Stomach smooth muscle (tissue), 2 donors: ENCODE measurements around the gene PXDN.
"Not testable (repeated sequence)": the region's sequence is repeated elsewhere in the genome, so short reads cannot be mapped to it uniquely, and the experiment has no call there.

Experiments used
- H3K27ac ChIP-seq: one replicate; pipeline ENCODE4 v1.7.0; 2013; ENCODE audit warnings: mild to moderate bottlenecking, low read length, inconsistent platforms
- H3K27me3 ChIP-seq, 2 donors: one replicate each; pipeline ENCODE4 v1.7.0; 2013; ENCODE audit warnings: low read length in 2 of 2; ENCODE audit not compliant: insufficient read depth in 2 of 2, control insufficient read depth in 1 of 2
- H3K36me3 ChIP-seq, 2 donors: one replicate each; pipeline ENCODE4 v1.7.0; 2013; ENCODE audit warnings: low read length in 2 of 2; ENCODE audit not compliant: control insufficient read depth in 2 of 2, insufficient read depth in 2 of 2
- H3K4me1 ChIP-seq: one replicate; pipeline ENCODE4 v1.7.0; 2013; ENCODE audit warnings: low read length; ENCODE audit not compliant: control insufficient read depth, insufficient read depth
- H3K4me3 ChIP-seq, 2 donors: one replicate each; pipeline ENCODE4 v1.7.0; 2013; ENCODE audit warnings: low read length in 2 of 2
- H3K9ac ChIP-seq, 2 donors: one replicate each; pipeline ENCODE4 v1.7.0; 2013; ENCODE audit warnings: low read length in 2 of 2, mild to moderate bottlenecking in 1 of 2
- H3K9me3 ChIP-seq, 2 donors: one replicate each; pipeline ENCODE4 v1.7.0; 2013; ENCODE audit warnings: low read length in 2 of 2; ENCODE audit not compliant: control insufficient read depth in 2 of 2
- donor health status: healthy.
- donor health status: Pancreatic carcinoma.

PXDN gene

GRCh38 chr2:1759611-1759930 is 15.3 kb upstream of the PXDN start:
- Histone ChIP-seq H3K9me3 (no peaks in the 10 kb centered on the region), H3K9ac (no peak overlapping the region), H3K4me3 (no peak overlapping the region), H3K27ac (no peak overlapping the region), H3K36me3 (no peaks in the 10 kb centered on the region), H3K4me1 (peaks cover 13% of the 10 kb centered on the region), H3K27me3 (no peaks in the 10 kb centered on the region)

GRCh38 chr2:1758774-1759610 is 14.7 kb upstream of the PXDN start:
- Histone ChIP-seq H3K4me1 (peaks cover 13% of the 10 kb centered on the region), H3K27me3 (no peaks in the 10 kb centered on the region), H3K27ac (no peak overlapping the region), H3K36me3 (no peaks in the 10 kb centered on the region), H3K9me3 (no peaks in the 10 kb centered on the region), H3K9ac (no peak overlapping the region), H3K4me3 (no peak overlapping the region)

- Histone ChIP-seq H3K27me3 (no peaks in the 10 kb centered on the region), H3K9ac (no peak overlapping the region), H3K4me3 (no peak overlapping the region), H3K36me3 (no peaks in the 10 kb centered on the region), H3K9me3 (no peaks in the 10 kb centered on the region), H3K27ac (no peak overlapping the region), H3K4me1 (peaks cover 13% of the 10 kb centered on the region)
Measured at GRCh38 chr2:1758171-1758570, 13.9 kb upstream of the PXDN start.

- no peak overlapping the region for H3K9ac ChIP-seq
- no peak overlapping the region for H3K4me3 ChIP-seq
Measured at GRCh38 chr2:1757567-1757966, 13.3 kb upstream of the PXDN start.

GRCh38 chr2:1757146-1757545 is 12.8 kb upstream of the PXDN start:
- H3K4me1 ChIP-seq: peaks cover 13% of the 10 kb centered on the region
- H3K27me3 ChIP-seq, H3K9me3 ChIP-seq, H3K27ac ChIP-seq, H3K9ac ChIP-seq, H3K4me3 ChIP-seq, H3K36me3 ChIP-seq: not testable (repeated sequence)

More at GRCh38 chr2:1757567-1757966, 13.3 kb upstream of the PXDN start:
- no peaks in the 10 kb centered on the region for H3K27me3 ChIP-seq
- no peaks in the 10 kb centered on the region for H3K9me3 ChIP-seq
- no peaks in the 10 kb centered on the region for H3K36me3 ChIP-seq
- peaks cover 13% of the 10 kb centered on the region for H3K4me1 ChIP-seq
- no peak overlapping the region for H3K27ac ChIP-seq

GRCh38 chr2:1756456-1756855 is 12.1 kb upstream of the PXDN start:
- Histone ChIP-seq H3K9me3 (no peaks in the 10 kb centered on the region), H3K4me1 (peaks cover 13% of the 10 kb centered on the region), H3K4me3 (no peak overlapping the region), H3K27me3 (no peaks in the 10 kb centered on the region), H3K27ac (no peak overlapping the region), H3K36me3 (no peaks in the 10 kb centered on the region), H3K9ac (no peak overlapping the region)

- H3K9me3 ChIP-seq: no peaks in the 10 kb centered on the region
- no peaks in the 10 kb centered on the region for H3K36me3 ChIP-seq
- H3K27me3 ChIP-seq: peaks cover 0 to 2% of the 10 kb centered on the region in 2 donors
- H3K4me3 ChIP-seq: peak overlapping the region in 1 of 2 donors; percentile 22
- H3K9ac ChIP-seq: peak overlapping the region; percentile 8 to 13
- peak overlapping the region; percentile 18 for H3K27ac ChIP-seq
- H3K4me1 ChIP-seq: peaks cover 20% of the 10 kb centered on the region
Measured at GRCh38 chr2:1755436-1756191, 11.3 kb upstream of the PXDN start.

GRCh38 chr2:1754461-1755170 is 10.3 kb upstream of the PXDN start:
- H3K27me3 ChIP-seq: peaks cover 0 to 2% of the 10 kb centered on the region in 2 donors

GRCh38 chr2:1754046-1754445 is 9.7 kb upstream of the PXDN start:
- Histone ChIP-seq H3K9me3 (no peaks in the 10 kb centered on the region), H3K27me3 (peaks cover 0 to 2% of the 10 kb centered on the region in 2 donors), H3K4me3 (no peak overlapping the region), H3K36me3 (no peaks in the 10 kb centered on the region), H3K9ac (no peak overlapping the region), H3K4me1 (peaks cover 21% of the 10 kb centered on the region), H3K27ac (no peak overlapping the region)

More at GRCh38 chr2:1754461-1755170, 10.3 kb upstream of the PXDN start:
- Histone ChIP-seq H3K27ac (no peak overlapping the region), H3K36me3 (no peaks in the 10 kb centered on the region), H3K9me3 (no peaks in the 10 kb centered on the region), H3K9ac (no peak overlapping the region), H3K4me1 (peaks cover 20% of the 10 kb centered on the region), H3K4me3 (no peak overlapping the region)

GRCh38 chr2:1752751-1753150 is 8.4 kb upstream of the PXDN start:
- Histone ChIP-seq H3K27ac (no peak overlapping the region), H3K27me3 (peaks cover 0 to 2% of the 10 kb centered on the region in 2 donors), H3K9me3 (no peaks in the 10 kb centered on the region), H3K4me3 (no peak overlapping the region), H3K9ac (no peak overlapping the region), H3K36me3 (no peaks in the 10 kb centered on the region), H3K4me1 (peaks cover 19% of the 10 kb centered on the region)
